Measurements from ENCODE around the gene SHISAL1.

Gene SHISAL1

DNA sequence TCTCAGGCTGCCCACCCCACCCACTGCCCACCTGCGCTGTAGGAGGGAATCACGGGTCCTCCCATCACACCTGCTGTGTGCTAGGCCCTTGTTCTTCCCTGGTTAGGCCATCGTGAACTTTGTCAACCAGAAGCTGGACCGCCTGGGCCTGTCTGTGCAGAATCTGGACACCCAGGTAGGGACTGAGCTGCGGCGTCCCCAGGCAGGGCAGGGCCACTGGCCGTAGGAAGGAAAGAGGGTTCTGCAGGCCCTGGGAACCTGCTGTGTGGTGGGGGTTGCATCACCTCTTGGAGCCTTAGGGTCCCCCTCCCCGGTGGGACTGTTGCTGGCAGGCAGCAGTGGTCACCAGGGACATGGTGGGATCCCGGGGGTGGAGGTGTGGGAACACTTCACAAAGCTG lies 116.5 kb downstream of the SHISAL1 start:
- H3K79me2 ChIP-seq (ENCODE audit: control insufficient read depth, insufficient read depth, low read length, poor library complexity) = no peaks in the 10 kb centered on the region
- H3K18ac ChIP-seq (ENCODE audit: low read length) = no peak overlapping the region
- no peak overlapping the region for H2BK12ac ChIP-seq (ENCODE audit: low read length)
- no peak overlapping the region for H4K12ac ChIP-seq (ENCODE audit: low read depth, low read length)
- H2AK5ac ChIP-seq (ENCODE audit: low read length) = no peak overlapping the region
- no peaks in the 10 kb centered on the region for H3K36me3 ChIP-seq (ENCODE audit: control insufficient read depth in 1 of 2, insufficient read depth in 2 of 2, low read length in 2 of 2)
- no peak overlapping the region for H2BK5ac ChIP-seq (ENCODE audit: low read depth, low read length, poor library complexity)
- no peak overlapping the region for H3K4me3 ChIP-seq (ENCODE audit: low read depth, low read length)
- H4K8ac ChIP-seq (ENCODE audit: low read depth, low read length) = no peak overlapping the region
- DNase-seq = no peak
- no CpG with 5 or more reads among the region's 9 CpGs for WGBS (ENCODE audit: extremely low coverage, insufficient coverage, insufficient read length)
- H3K23ac ChIP-seq (ENCODE audit: low read length) = no peak overlapping the region
- peaks cover 7% of the 10 kb centered on the region for H3K9me3 ChIP-seq (ENCODE audit: insufficient read depth, low read depth, low read length)
- no peak overlapping the region for H3K4me2 ChIP-seq (ENCODE audit: low read length)
- H3K14ac ChIP-seq (ENCODE audit: low read length) = no peak overlapping the region
- H4K91ac ChIP-seq (ENCODE audit: low read depth, low read length) = no peak overlapping the region
- H3K27me3 ChIP-seq (ENCODE audit: insufficient read depth, low read length) = no peaks in the 10 kb centered on the region
- no peaks in the 10 kb centered on the region for H3K4me1 ChIP-seq (ENCODE audit: control insufficient read depth in 1 of 2, insufficient read depth in 2 of 2, low read length in 2 of 2)
- H3K4ac ChIP-seq (ENCODE audit: low read depth, low read length) = no peak overlapping the region
- H3K79me1 ChIP-seq (ENCODE audit: low read length) = no peaks in the 10 kb centered on the region
- no peak overlapping the region for H3K9ac ChIP-seq (ENCODE audit: low read length)
- no peak overlapping the region for H3K27ac ChIP-seq (ENCODE audit: low read depth, low read length)
- no peak overlapping the region for H2AFZ ChIP-seq (ENCODE audit: insufficient read depth, low read length, poor library complexity)
- no peak overlapping the region for H2BK120ac ChIP-seq (ENCODE audit: insufficient read depth, low read length, poor library complexity)

DNA sequence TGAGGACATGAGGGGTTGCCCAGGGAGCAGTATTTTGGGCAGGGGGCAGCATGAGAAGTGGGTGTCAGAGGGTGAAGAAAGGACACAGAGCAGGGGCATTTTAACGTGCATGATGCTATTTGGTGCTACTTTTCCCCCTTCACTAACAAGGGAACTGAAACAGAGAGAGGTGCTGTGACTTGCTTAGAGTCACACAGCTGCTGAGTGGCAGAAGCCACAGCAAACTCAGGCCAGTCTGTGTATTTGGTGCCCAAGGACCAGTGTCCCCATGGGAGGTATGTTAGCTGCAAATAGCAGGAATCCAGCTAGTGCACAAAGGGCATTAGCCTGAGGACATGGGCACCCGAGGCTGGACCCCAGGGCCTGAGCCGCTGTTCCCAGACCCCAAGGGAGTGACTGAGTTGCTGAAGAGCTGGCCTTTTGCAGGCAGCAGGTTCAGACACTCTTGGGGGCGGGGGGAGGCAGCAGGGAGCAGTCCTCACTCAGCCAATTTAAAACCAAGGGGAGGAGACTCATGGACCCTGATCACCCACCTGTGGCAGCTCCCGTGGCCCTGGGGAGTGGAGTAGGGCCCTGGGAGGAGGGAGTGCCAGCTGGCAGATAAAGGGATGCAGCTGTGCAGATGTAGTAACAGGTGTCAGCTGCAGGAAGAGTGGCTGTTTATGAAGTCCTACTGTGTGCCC lies 117.4 kb downstream of the SHISAL1 start:
- peaks cover 7% of the 10 kb centered on the region for H3K9me3 ChIP-seq (ENCODE audit: insufficient read depth, low read depth, low read length)
- no peak overlapping the region for H3K4ac ChIP-seq (ENCODE audit: low read depth, low read length)
- no peaks in the 10 kb centered on the region for H3K4me1 ChIP-seq (ENCODE audit: control insufficient read depth in 1 of 2, insufficient read depth in 2 of 2, low read length in 2 of 2)
- H3K9ac ChIP-seq (ENCODE audit: low read length) = no peak overlapping the region
- DNase-seq = no peak
- no peak overlapping the region for H2AK5ac ChIP-seq (ENCODE audit: low read length)
- H3K4me3 ChIP-seq (ENCODE audit: low read depth, low read length) = no peak overlapping the region
- H3K79me2 ChIP-seq (ENCODE audit: control insufficient read depth, insufficient read depth, low read length, poor library complexity) = no peaks in the 10 kb centered on the region
- no peaks in the 10 kb centered on the region for H3K27me3 ChIP-seq (ENCODE audit: insufficient read depth, low read length)
- no peaks in the 10 kb centered on the region for H3K36me3 ChIP-seq (ENCODE audit: control insufficient read depth in 1 of 2, insufficient read depth in 2 of 2, low read length in 2 of 2)
- no peak overlapping the region for H4K8ac ChIP-seq (ENCODE audit: low read depth, low read length)
- no peak overlapping the region for H4K12ac ChIP-seq (ENCODE audit: low read depth, low read length)
- no peak overlapping the region for H2BK5ac ChIP-seq (ENCODE audit: low read depth, low read length, poor library complexity)
- no peak overlapping the region for H4K91ac ChIP-seq (ENCODE audit: low read depth, low read length)
- no peak overlapping the region for H2AFZ ChIP-seq (ENCODE audit: insufficient read depth, low read length, poor library complexity)
- no peak overlapping the region for H3K27ac ChIP-seq (ENCODE audit: low read depth, low read length)
- no peak overlapping the region for H2BK12ac ChIP-seq (ENCODE audit: low read length)
- no peak overlapping the region for H3K18ac ChIP-seq (ENCODE audit: low read length)
- no peaks in the 10 kb centered on the region for H3K79me1 ChIP-seq (ENCODE audit: low read length)
- no CpG with 5 or more reads among the region's 5 CpGs for WGBS (ENCODE audit: extremely low coverage, insufficient coverage, insufficient read length)
- H2BK120ac ChIP-seq (ENCODE audit: insufficient read depth, low read length, poor library complexity) = no peak overlapping the region
- H3K4me2 ChIP-seq (ENCODE audit: low read length) = no peak overlapping the region
- no peak overlapping the region for H3K23ac ChIP-seq (ENCODE audit: low read length)
- no peak overlapping the region for H3K14ac ChIP-seq (ENCODE audit: low read length)

DNA sequence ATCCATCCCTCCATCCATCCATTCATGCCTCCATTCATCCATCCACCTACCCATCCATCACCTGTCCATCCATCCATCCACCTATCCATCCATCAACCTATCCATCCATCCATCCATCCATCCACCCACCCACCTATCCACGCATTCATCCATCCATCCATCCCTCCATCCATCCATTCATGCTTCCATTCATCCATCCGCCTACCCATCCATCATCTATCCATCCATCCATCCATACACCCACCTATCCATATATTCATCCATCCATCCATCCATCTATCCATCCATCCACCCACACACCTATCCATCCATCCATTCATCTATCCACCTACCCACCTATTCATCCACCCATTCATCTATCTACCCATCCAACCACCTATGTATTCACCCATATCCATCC lies 118.2 kb downstream of the SHISAL1 start:
- no peaks in the 10 kb centered on the region for H3K79me2 ChIP-seq (ENCODE audit: control insufficient read depth, insufficient read depth, low read length, poor library complexity)
- H3K23ac ChIP-seq (ENCODE audit: low read length) = no peak overlapping the region
- no peak overlapping the region for H3K14ac ChIP-seq (ENCODE audit: low read length)
- H2AFZ ChIP-seq (ENCODE audit: insufficient read depth, low read length, poor library complexity) = no peak overlapping the region
- no peak overlapping the region for H2BK5ac ChIP-seq (ENCODE audit: low read depth, low read length, poor library complexity)
- H2BK120ac ChIP-seq (ENCODE audit: insufficient read depth, low read length, poor library complexity) = no peak overlapping the region
- H3K27ac ChIP-seq (ENCODE audit: low read depth, low read length) = no peak overlapping the region
- no peak overlapping the region for H3K4ac ChIP-seq (ENCODE audit: low read depth, low read length)
- H4K12ac ChIP-seq (ENCODE audit: low read depth, low read length) = no peak overlapping the region
- no peak overlapping the region for H2BK12ac ChIP-seq (ENCODE audit: low read length)
- H3K4me3 ChIP-seq (ENCODE audit: low read depth, low read length) = no peak overlapping the region
- no peak overlapping the region for H2AK5ac ChIP-seq (ENCODE audit: low read length)
- H3K36me3 ChIP-seq (ENCODE audit: control insufficient read depth in 1 of 2, insufficient read depth in 2 of 2, low read length in 2 of 2) = no peaks in the 10 kb centered on the region
- H3K18ac ChIP-seq (ENCODE audit: low read length) = no peak overlapping the region
- H3K9ac ChIP-seq (ENCODE audit: low read length) = no peak overlapping the region
- H3K79me1 ChIP-seq (ENCODE audit: low read length) = no peaks in the 10 kb centered on the region
- WGBS (ENCODE audit: extremely low coverage, insufficient coverage, insufficient read length) = 100% methylated on average over 2 of the region's 2 CpGs
- peaks cover 7% of the 10 kb centered on the region for H3K9me3 ChIP-seq (ENCODE audit: insufficient read depth, low read depth, low read length)
- H3K4me1 ChIP-seq (ENCODE audit: control insufficient read depth in 1 of 2, insufficient read depth in 2 of 2, low read length in 2 of 2) = no peaks in the 10 kb centered on the region
- no peak overlapping the region for H3K4me2 ChIP-seq (ENCODE audit: low read length)
- H4K8ac ChIP-seq (ENCODE audit: low read depth, low read length) = no peak overlapping the region
- no peak for DNase-seq
- no peak overlapping the region for H4K91ac ChIP-seq (ENCODE audit: low read depth, low read length)
- H3K27me3 ChIP-seq (ENCODE audit: insufficient read depth, low read length) = no peaks in the 10 kb centered on the region
